ENCODE data around the gene TDP1.
"Not testable (repeated sequence)": the region's sequence is repeated elsewhere in the genome, so short reads cannot be mapped to it uniquely, and the experiment has no call there.

TDP1 gene

DNA sequence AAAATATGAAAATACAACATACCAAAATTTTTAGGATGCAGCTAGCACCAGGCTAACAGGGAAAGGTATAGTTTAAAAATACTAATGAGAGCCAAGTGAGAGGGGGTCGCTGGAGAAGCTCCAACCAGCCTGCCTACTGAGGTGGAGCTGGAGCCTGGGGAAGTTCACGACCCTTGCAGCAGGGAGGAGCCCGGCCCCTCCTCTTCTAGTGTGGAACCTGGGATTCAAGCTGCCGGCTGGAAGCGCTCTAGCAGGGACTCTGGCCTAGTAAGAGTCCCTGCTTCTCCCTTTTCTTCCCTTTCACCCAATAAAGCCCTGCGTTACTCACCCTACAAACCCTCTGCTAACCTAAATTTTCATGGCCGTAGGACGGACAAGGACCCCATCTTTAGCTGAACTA is 101.1 kb downstream of the TDP1 start:
- DNase-seq, result no peak

DNA sequence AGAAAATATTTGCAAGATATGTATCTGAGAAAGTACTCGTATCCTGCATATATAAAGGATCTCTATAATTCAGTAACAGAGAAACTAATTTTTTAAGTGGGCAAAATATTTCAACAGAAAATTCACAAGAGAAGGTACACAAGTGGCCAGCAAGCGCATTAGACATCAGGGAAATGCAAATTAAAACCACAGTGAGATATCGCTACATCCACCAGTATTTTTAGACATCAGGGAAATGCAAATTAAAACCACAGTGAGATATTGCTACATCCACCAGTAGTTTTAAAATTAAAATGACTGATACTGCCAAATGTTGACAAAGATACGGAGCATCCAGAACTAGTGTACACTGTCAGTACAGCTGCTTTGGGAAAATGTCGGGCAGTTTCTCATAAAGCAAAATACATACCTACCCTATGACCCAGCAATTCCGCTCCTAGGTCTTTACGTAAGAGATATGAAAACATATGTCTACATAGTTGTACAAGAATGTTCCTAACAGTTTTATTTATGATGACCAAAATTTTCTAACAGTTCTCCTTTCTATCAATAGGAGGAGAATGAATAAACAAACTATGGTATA is 103.2 kb downstream of the TDP1 start:
- DNase-seq, result no peak

GRCh38 chr14:90060312-90060964 is 104.7 kb downstream of the TDP1 start:
- DNase-seq, result peak; percentile 66

- no peak for DNase-seq
Measured at GRCh38 chr14:90060965-90061684, 105.4 kb downstream of the TDP1 start.

- no peak for DNase-seq
Measured at GRCh38 chr14:90061685-90062126, 106.0 kb downstream of the TDP1 start, which contains the start of gene KCNK13. Gene KCNK13, plus strand, starts transcription at chr14:90061994. Its CDS starts 212 bp downstream, at chr14:90062206.

DNA sequence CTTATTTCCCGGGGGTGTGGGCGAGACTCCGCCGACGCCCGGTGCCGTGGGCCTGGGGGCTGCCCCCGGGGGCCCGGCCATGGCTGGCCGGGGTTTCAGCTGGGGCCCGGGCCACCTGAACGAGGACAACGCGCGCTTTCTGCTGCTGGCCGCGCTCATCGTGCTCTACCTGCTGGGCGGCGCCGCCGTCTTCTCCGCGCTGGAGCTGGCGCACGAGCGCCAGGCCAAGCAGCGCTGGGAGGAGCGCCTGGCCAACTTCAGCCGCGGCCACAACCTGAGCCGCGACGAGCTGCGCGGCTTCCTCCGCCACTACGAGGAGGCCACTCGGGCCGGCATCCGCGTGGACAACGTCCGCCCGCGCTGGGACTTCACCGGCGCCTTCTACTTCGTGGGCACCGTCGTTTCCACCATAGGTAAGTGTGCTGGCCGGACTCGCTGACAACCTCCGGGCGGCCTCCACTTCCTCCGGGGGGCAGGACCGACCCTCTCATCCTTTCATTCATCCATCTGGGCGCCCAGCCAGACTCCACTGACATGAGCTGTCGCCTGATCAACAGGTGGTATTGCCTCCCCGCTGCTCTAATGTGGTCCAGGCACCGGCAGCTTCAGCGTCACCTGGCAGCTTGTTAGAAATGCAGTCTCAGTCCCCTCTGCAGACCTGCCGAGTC is 106.5 kb downstream of the TDP1 start:
- DNase-seq, result no peak

DNA sequence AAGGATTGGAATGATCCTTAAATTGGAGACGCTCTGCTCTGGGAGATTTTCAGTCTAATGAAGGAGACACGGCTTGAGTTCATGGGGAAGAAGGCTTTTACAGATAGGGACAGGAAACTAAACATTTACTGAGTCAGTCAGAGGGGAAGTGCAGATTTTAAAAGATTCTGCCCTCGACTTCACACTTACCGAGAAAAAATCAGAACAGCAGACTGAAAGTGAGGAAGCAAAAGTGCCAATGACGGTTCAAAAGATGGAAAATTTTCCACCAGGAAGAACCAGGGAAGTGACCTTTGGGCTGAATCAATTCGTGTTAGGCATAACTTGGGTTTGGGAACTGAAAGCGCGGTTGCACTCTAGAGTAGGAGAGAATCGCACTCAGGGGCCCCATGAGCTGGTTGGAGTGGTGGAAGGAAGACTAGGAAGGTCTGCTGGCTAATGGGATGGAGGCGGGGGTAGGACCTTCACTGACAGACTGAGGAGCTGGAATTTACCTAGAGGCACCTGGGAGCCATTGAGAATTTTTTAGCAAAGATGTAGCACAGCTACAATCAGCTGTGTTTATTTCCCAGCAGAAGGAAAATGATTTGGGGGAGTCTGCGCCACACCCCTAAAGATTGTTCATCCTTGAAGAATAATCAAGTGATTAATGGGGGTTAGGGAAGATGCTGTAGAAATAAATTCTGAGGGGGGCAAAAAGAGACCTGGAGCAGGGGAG is 107.3 kb downstream of the TDP1 start:
- DNase-seq, result no peak

DNA sequence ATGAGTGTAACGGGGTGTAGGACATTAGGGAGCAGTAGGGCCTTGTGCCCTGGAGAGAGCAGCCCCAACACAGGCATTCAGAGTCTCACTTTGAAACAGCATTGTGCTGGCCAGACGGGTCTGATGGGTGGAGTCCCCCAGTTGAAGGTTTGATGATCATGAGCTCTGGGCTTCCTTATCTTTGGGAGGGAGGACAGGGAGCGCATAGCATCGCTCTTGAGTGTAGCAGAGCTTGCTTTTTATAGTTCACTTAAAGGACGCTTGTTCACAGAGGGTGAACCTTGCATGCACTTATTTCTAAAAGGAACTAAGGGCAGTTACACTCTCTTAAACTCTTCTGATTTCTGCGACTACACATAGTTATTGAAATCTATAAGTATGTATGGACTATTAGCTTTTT is 116.6 kb downstream of the TDP1 start:
- no peak for DNase-seq

DNA sequence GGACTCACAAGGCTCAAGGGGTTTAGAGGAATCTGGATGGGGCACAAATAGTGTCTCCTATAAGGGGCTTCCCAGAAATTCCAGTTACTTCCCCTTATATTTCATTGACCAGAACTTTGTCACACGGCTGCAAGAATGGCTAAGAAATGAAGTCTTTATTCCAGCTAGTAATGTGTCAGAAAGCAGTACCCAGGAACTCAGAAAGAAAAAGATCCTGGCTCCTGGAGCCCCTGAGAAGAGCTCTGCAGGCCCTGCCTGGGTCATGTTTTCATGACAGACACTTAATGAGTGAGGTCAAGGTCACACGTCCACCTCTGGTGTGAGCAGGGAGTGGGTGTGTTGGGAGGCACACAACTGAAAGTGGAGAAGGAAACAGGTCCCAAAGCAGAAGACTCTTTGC is 123.8 kb downstream of the TDP1 start:
- no peak for DNase-seq

GRCh38 chr14:90087433-90087832 is 131.7 kb downstream of the TDP1 start:
- DNase-seq, result no peak

DNA sequence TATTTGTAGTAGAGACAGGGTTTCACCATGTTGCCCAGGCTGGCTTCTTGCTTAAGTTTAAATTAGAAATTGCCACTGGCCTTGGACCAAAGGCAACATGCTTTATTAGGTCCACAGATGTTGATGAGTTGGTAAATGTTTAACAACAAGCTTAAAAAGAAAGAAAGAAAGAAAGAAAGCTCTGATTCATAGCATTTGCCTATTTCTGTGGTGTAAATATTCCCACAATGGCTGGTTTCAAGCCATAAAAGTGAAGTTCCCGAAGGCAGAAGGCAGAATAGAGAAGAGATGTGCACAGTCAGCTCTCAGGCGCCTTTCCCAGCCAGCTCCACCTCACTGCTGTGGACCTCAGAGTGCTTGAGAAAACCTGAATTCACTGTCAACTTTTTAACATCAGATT is 132.4 kb downstream of the TDP1 start:
- no peak for DNase-seq

DNA sequence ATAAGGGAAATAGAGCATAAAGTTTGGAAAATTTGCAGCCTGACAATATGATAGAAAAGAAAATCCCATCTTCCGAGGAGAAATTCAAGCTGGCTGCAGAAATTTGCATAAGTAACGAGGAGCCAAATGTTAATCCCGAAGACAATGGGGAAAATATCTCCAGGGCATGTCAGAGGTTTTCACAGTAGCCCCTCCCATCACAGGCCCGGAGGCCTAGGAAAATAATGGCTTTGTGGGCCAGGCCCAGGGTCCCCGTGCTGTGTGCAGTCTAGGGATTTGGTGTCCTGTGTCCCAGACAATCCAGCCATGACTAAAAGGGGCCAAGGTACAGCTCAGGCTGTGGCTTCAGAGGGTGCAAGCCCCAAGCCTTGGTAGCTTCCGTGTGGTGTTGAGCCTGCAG is 133.8 kb downstream of the TDP1 start:
- DNase-seq, result not testable (repeated sequence)

DNA sequence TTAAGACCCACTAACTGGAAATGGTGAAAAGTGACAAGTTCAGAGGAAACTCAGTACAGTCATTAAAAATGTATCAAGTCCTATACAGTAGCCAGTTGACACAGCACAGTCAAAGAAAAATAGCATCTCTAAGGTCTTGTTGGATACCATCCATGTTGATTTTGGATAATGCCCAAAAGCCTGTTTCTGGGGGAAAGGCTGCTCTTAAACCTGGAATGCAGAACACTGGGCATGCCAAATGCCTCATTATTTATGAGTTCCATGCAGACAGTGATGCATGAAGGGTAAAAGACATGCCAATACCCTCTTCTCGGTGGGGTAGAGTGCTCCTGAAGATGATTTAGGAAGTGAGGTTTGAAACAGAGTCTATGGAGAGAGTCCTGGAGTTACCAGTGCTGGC is 135.7 kb downstream of the TDP1 start:
- DNase-seq, result no peak

- DNase-seq, result no peak
Measured at GRCh38 chr14:90093942-90094595, 138.3 kb downstream of the TDP1 start.

Measured in NCI-H2227 treated with DMSO at 0.1 percent for 48 hours (cell line).